ENCODE results near the gene MRPL22.

Gene MRPL22

DNA sequence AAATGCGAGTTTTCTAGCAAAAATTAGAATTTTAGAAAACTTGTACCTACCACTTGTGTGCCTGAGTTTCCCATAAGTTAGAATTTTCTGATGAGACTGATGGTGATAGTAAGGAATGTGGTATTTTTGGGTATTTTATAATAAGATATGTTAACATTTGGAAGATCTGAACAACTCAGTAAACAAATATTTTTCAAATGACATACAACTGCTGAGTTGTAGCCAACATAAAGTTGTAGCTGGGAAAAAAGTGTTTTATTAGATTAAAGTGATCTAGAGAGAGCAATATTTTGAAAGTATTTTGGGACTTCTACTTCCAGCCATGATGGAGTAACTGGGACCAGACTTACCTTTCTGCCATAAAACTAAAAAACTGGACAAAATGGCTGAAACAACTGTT is 40.8 kb upstream of the MRPL22 start:
- no peaks in the 10 kb centered on the region for H3K4me1 ChIP-seq (ENCODE audit: control insufficient read depth, insufficient read depth, low read length)

DNA sequence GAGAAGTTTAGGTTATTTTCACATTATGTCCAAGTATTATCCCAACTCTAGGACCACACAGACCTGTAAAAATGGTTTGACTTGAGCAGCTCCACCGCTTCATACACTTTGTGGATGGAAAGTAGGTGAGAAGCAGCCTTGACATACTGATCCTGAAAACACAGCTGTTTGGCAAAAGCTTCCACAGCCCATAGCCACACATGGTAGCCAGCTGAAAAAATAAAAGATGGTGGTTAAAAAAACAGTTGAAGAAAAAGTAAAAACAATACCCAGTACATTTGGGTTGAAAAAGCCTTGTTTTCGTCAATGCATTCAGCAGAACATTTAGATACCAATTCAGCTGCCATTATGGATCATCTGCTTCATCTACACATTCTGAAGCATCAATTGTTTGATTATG is 39.6 kb upstream of the MRPL22 start:
- Histone ChIP-seq H3K4me1 (ENCODE audit: control insufficient read depth, insufficient read depth, low read length) (no peaks in the 10 kb centered on the region), H3K27ac (ENCODE audit: extremely low read depth, low read depth, low read length) (no peak overlapping the region), H3K9me3 (ENCODE audit: control insufficient read depth, insufficient read depth, low read depth, low read length) (no peaks in the 10 kb centered on the region), H3K4me3 (ENCODE audit: low read depth, low read length) (no peak overlapping the region), H3K36me3 (ENCODE audit: control insufficient read depth in 2 of 2, insufficient read depth in 1 of 2, low read length in 2 of 2) (peaks cover 58 to 91% of the 10 kb centered on the region in 2 experiments)
- POLR2A ChIA-PET, result no interaction called here
- CTCF ChIA-PET, result interaction anchor here (0.6 to 1.1 kb wide), 4 partner anchors 37 to 71 kb away, joined by 3 read pairs; no protein-coding TSS in a partner anchor
- TF ChIP-seq GLIS2 (tag by site-specific recombination; IDR thresholded peaks at IDR 0.05), result no peak
- TF ChIP-seq ZNF501 (tag by site-specific recombination; IDR thresholded peaks at IDR 0.05), result no peak
- no peak for TF ChIP-seq ZNF654 (tag by site-specific recombination; IDR thresholded peaks at IDR 0.05; ENCODE audit: low read depth)
- no peak for TF ChIP-seq ZNF426 (tag by site-specific recombination; IDR thresholded peaks at IDR 0.05)
- no peak for TF ChIP-seq ZNF155 (tag by site-specific recombination; IDR thresholded peaks at IDR 0.05)
- TF ChIP-seq ZNF830 (tag by site-specific recombination; IDR thresholded peaks at IDR 0.05; ENCODE audit: low read depth), result no peak
- no peak for TF ChIP-seq YY2 (tag by site-specific recombination; IDR thresholded peaks at IDR 0.05)
- TF ChIP-seq, protein P1, sequence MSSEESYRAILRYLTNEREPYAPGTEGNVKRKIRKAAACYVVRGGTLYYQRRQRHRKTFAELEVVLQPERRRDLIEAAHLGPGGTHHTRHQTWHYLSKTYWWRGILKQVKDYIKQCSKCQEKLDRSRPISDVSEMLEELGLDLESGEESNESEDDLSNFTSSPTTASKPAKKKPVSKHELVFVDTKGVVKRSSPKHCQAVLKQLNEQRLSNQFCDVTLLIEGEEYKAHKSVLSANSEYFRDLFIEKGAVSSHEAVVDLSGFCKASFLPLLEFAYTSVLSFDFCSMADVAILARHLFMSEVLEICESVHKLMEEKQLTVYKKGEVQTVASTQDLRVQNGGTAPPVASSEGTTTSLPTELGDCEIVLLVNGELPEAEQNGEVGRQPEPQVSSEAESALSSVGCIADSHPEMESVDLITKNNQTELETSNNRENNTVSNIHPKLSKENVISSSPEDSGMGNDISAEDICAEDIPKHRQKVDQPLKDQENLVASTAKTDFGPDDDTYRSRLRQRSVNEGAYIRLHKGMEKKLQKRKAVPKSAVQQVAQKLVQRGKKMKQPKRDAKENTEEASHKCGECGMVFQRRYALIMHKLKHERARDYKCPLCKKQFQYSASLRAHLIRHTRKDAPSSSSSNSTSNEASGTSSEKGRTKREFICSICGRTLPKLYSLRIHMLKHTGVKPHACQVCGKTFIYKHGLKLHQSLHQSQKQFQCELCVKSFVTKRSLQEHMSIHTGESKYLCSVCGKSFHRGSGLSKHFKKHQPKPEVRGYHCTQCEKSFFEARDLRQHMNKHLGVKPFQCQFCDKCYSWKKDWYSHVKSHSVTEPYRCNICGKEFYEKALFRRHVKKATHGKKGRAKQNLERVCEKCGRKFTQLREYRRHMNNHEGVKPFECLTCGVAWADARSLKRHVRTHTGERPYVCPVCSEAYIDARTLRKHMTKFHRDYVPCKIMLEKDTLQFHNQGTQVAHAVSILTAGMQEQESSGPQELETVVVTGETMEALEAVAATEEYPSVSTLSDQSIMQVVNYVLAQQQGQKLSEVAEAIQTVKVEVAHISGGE (tag by site-specific recombination; conservative IDR thresholded peaks at IDR 0.05; ENCODE audit: low read depth), result no peak

More for the DNA sequence above, 40.8 kb upstream of the MRPL22 start:
- Histone ChIP-seq H3K9me3 (ENCODE audit: control insufficient read depth, insufficient read depth, low read depth, low read length) (no peaks in the 10 kb centered on the region), H3K27ac (ENCODE audit: extremely low read depth, low read depth, low read length) (no peak overlapping the region), H3K4me3 (ENCODE audit: low read depth, low read length) (no peak overlapping the region), H3K36me3 (ENCODE audit: control insufficient read depth in 2 of 2, insufficient read depth in 1 of 2, low read length in 2 of 2) (peaks cover 49 to 92% of the 10 kb centered on the region in 2 experiments)
- ChIA-PET CTCF (no interaction called here), POLR2A (no interaction called here)
- no peak for TF ChIP-seq ZNF785 (tag by site-specific recombination; IDR thresholded peaks at IDR 0.05)
- no peak for TF ChIP-seq ZNF114 (tag by site-specific recombination; IDR thresholded peaks at IDR 0.05)
- TF ChIP-seq, protein P2, sequence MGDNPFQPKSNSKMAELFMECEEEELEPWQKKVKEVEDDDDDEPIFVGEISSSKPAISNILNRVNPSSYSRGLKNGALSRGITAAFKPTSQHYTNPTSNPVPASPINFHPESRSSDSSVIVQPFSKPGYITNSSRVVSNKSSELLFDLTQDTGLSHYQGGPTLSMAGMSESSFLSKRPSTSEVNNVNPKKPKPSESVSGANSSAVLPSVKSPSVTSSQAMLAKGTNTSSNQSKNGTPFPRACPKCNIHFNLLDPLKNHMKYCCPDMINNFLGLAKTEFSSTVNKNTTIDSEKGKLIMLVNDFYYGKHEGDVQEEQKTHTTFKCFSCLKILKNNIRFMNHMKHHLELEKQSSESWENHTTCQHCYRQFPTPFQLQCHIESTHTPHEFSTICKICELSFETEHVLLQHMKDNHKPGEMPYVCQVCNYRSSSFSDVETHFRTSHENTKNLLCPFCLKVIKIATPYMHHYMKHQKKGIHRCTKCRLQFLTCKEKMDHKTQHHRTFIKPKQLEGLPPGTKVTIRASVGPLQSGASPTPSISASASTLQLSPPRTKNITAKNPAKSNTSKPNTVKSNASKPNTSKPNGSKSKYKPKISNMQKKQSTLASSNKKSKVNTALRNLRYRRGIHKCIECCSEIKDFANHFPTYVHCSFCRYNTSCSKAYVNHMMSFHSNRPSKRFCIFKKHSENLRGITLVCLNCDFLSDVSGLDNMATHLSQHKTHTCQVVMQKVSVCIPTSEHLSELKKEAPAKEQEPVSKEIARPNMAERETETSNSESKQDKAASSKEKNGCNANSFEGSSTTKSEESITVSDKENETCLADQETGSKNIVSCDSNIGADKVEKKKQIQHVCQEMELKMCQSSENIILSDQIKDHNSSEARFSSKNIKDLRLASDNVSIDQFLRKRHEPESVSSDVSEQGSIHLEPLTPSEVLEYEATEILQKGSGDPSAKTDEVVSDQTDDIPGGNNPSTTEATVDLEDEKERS (tag by site-specific recombination; IDR thresholded peaks at IDR 0.05), result no peak
- TF ChIP-seq ZNF24 (tag by site-specific recombination; IDR thresholded peaks at IDR 0.05), result no peak
- TF ChIP-seq OVOL3 (tag by site-specific recombination; IDR thresholded peaks at IDR 0.05), result no peak
- no peak for TF ChIP-seq ZNF555 (tag by site-specific recombination; conservative IDR thresholded peaks at IDR 0.05)
- TF ChIP-seq, protein P3, sequence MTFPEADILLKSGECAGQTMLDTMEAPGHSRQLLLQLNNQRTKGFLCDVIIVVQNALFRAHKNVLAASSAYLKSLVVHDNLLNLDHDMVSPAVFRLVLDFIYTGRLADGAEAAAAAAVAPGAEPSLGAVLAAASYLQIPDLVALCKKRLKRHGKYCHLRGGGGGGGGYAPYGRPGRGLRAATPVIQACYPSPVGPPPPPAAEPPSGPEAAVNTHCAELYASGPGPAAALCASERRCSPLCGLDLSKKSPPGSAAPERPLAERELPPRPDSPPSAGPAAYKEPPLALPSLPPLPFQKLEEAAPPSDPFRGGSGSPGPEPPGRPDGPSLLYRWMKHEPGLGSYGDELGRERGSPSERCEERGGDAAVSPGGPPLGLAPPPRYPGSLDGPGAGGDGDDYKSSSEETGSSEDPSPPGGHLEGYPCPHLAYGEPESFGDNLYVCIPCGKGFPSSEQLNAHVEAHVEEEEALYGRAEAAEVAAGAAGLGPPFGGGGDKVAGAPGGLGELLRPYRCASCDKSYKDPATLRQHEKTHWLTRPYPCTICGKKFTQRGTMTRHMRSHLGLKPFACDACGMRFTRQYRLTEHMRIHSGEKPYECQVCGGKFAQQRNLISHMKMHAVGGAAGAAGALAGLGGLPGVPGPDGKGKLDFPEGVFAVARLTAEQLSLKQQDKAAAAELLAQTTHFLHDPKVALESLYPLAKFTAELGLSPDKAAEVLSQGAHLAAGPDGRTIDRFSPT (tag by site-specific recombination; IDR thresholded peaks at IDR 0.05), result no peak
- no peak for TF ChIP-seq ZFP3 (tag by site-specific recombination; IDR thresholded peaks at IDR 0.05; ENCODE audit: low read depth)
- TF ChIP-seq ZNF423 (tag by site-specific recombination; IDR thresholded peaks at IDR 0.05), result no peak
- TF ChIP-seq, protein P4, sequence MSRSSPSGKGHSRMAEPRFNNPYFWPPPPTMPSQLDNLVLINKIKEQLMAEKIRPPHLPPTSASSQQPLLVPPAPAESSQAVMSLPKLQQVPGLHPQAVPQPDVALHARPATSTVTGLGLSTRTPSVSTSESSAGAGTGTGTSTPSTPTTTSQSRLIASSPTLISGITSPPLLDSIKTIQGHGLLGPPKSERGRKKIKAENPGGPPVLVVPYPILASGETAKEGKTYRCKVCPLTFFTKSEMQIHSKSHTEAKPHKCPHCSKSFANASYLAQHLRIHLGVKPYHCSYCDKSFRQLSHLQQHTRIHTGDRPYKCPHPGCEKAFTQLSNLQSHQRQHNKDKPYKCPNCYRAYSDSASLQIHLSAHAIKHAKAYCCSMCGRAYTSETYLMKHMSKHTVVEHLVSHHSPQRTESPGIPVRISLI (tag by site-specific recombination; IDR thresholded peaks at IDR 0.05), result no peak
- no peak for TF ChIP-seq GLI2 (tag by site-specific recombination; IDR thresholded peaks at IDR 0.05; ENCODE audit: borderline replicate concordance, low read depth)
- no peak for TF ChIP-seq SP3 (tag by site-specific recombination; IDR thresholded peaks at IDR 0.05)
- TF ChIP-seq, protein P5, sequence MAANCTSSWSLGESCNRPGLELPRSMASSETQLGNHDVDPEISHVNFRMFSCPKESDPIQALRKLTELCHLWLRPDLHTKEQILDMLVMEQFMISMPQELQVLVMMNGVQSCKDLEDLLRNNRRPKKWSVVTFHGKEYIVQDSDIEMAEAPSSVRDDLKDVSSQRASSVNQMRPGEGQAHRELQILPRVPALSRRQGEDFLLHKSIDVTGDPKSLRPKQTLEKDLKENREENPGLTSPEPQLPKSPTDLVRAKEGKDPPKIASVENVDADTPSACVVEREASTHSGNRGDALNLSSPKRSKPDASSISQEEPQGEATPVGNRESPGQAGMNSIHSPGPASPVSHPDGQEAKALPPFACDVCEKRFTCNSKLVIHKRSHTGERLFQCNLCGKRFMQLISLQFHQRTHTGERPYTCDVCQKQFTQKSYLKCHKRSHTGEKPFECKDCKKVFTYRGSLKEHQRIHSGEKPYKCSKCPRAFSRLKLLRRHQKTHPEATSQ (tag by site-specific recombination; IDR thresholded peaks at IDR 0.05), result no peak
- no peak for TF ChIP-seq ZNF174 (tag by site-specific recombination; IDR thresholded peaks at IDR 0.05)
- TF ChIP-seq, protein P6, sequence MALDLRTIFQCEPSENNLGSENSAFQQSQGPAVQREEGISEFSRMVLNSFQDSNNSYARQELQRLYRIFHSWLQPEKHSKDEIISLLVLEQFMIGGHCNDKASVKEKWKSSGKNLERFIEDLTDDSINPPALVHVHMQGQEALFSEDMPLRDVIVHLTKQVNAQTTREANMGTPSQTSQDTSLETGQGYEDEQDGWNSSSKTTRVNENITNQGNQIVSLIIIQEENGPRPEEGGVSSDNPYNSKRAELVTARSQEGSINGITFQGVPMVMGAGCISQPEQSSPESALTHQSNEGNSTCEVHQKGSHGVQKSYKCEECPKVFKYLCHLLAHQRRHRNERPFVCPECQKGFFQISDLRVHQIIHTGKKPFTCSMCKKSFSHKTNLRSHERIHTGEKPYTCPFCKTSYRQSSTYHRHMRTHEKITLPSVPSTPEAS (tag by site-specific recombination; IDR thresholded peaks at IDR 0.05), result no peak
- TF ChIP-seq, protein P7, sequence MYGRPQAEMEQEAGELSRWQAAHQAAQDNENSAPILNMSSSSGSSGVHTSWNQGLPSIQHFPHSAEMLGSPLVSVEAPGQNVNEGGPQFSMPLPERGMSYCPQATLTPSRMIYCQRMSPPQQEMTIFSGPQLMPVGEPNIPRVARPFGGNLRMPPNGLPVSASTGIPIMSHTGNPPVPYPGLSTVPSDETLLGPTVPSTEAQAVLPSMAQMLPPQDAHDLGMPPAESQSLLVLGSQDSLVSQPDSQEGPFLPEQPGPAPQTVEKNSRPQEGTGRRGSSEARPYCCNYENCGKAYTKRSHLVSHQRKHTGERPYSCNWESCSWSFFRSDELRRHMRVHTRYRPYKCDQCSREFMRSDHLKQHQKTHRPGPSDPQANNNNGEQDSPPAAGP (tag by site-specific recombination; IDR thresholded peaks at IDR 0.05), result no peak

Data from HEK293 (cell line).